SH-SY5Y (cell line): ENCODE data around the gene PAPSS2.

Experiments
- GATA2 ChIP-seq: IDR thresholded peaks from 2 replicates; pipeline ENCODE4 v1.6.1; 2011; ENCODE audit warnings: mild to moderate bottlenecking, low read depth, low read length
- GATA3 ChIP-seq: IDR thresholded peaks from 2 replicates; pipeline ENCODE4 v1.6.1; 2011; ENCODE audit warnings: low read depth, mild to moderate bottlenecking, low read length, moderate library complexity

The PAPSS2 gene

GRCh38 chr10:87675396-87676376 lies 16.0 kb downstream of the PAPSS2 start:
- TF ChIP-seq GATA2 (no peak), GATA3 (no peak)

GRCh38 chr10:87677595-87677994 lies 17.9 kb downstream of the PAPSS2 start:
- no peak for TF ChIP-seq GATA3
- no peak for TF ChIP-seq GATA2

GRCh38 chr10:87678302-87678701 lies 18.6 kb downstream of the PAPSS2 start:
- no peak for TF ChIP-seq GATA3
- no peak for TF ChIP-seq GATA2

- TF ChIP-seq GATA3 (no peak), GATA2 (no peak)
Observed at GRCh38 chr10:87683356-87683755, 23.7 kb downstream of the PAPSS2 start.

GRCh38 chr10:87684001-87684638 lies 24.4 kb downstream of the PAPSS2 start:
- no peak for TF ChIP-seq GATA3
- TF ChIP-seq GATA2, result no peak

- TF ChIP-seq GATA3 (no peak), GATA2 (no peak)
Observed at GRCh38 chr10:87685832-87686574, 26.3 kb downstream of the PAPSS2 start.

GRCh38 chr10:87691506-87692070 lies 31.9 kb downstream of the PAPSS2 start:
- no peak for TF ChIP-seq GATA2
- TF ChIP-seq GATA3, result no peak

GRCh38 chr10:87692956-87693484 lies 33.3 kb downstream of the PAPSS2 start:
- TF ChIP-seq GATA2 (no peak), GATA3 (no peak)

- no peak for TF ChIP-seq GATA3
- TF ChIP-seq GATA2, result no peak
Observed at GRCh38 chr10:87694011-87694794, 34.5 kb downstream of the PAPSS2 start.

- TF ChIP-seq GATA2 (no peak), GATA3 (no peak)
Observed at GRCh38 chr10:87695074-87695473, 35.4 kb downstream of the PAPSS2 start.

GRCh38 chr10:87696922-87697745 lies 37.5 kb downstream of the PAPSS2 start:
- TF ChIP-seq GATA2 (no peak), GATA3 (no peak)
